ENCODE results near the gene TSPAN11. TPM values are rescaled to one million over a fixed set of nuclear protein-coding genes. Genes with fewer than 3 reads are reported as not detected.

Gene TSPAN11
- total and polyA plus RNA-seq, 2 of the 8 experiments (the other 6 are each of a cell fraction or from before 2014, with no cell fraction given): 3.9 to 8.2 TPM

GRCh38 chr12:30885321-30885720, 41.2 kb upstream of the TSPAN11 start:
- Histone ChIP-seq H2BK15ac (ENCODE audit: low read length) (no peak overlapping the region), H3K9me3 (ENCODE audit: insufficient read depth in 2 of 2, low read depth in 1 of 2, low read length in 1 of 2) (peaks cover 0 to 2% of the 10 kb centered on the region in 2 experiments; a peak in 1 of 4 replicates), H3K18ac (ENCODE audit: extremely low read depth, low read length) (no peak overlapping the region), H4K91ac (replicated peaks; ENCODE audit: insufficient read length, low read length) (no peak overlapping the region), H3K14ac (ENCODE audit: insufficient read length) (no peak overlapping the region), H3K9ac (replicated peaks in 1 of 4; ENCODE audit: extremely low read depth in 1 of 4, low read depth in 3 of 4, low read length in 3 of 4) (no peak overlapping the region), H4K8ac (ENCODE audit: extremely low read depth, insufficient read depth, low read length) (peak overlapping the region; percentile 57; the same call in 1 of the 2 replicates), H4K5ac (ENCODE audit: insufficient read length, low read depth, low read length) (no peak overlapping the region), H3K4me1 (replicated peaks in 1 of 4; ENCODE audit: control insufficient read depth in 3 of 4, insufficient read depth in 4 of 4, low read length in 3 of 4) (no peaks in the 10 kb centered on the region), H3K4me2 (ENCODE audit: insufficient read depth in 1 of 2, low read depth in 2 of 2, low read length in 2 of 2) (no peak overlapping the region), H2AFZ (ENCODE audit: low read length) (0 out of 2 replicates have a peak overlapping the region, but pooled peaks have one; percentile 51), H3K4me3 (ENCODE audit: extremely low read depth in 1 of 4, insufficient read depth in 2 of 4, low read depth in 3 of 4, low read length in 4 of 4) (no peak overlapping the region), H2AK5ac (ENCODE audit: low read depth, low read length) (no peak overlapping the region), H4K20me1 (replicated peaks in 1 of 2; ENCODE audit: control insufficient read depth in 1 of 2, insufficient read depth in 2 of 2, low read length in 2 of 2) (no peaks in the 10 kb centered on the region), H3K56ac (replicated peaks; ENCODE audit: insufficient read length, low read depth, low read length) (no peak overlapping the region), H3K79me1 (ENCODE audit: low read depth, low read length) (no peaks in the 10 kb centered on the region), H3K79me2 (ENCODE audit: control insufficient read depth in 1 of 2, insufficient read depth in 2 of 2, low read length in 2 of 2) (no peaks in the 10 kb centered on the region), H3K23me2 (ENCODE audit: low read depth, low read length) (no peaks in the 10 kb centered on the region), H2BK20ac (ENCODE audit: low read length) (no peak overlapping the region), H3K23ac (ENCODE audit: insufficient read length) (no peak overlapping the region), H2BK12ac (ENCODE audit: low read depth, low read length) (no peak overlapping the region), H2BK120ac (replicated peaks; ENCODE audit: low read depth, low read length) (no peak overlapping the region), H3K27ac (ENCODE audit: low read depth, low read length) (no peak overlapping the region), H3K4ac (replicated peaks; ENCODE audit: insufficient read length, low read depth, low read length) (no peak overlapping the region), H2BK5ac (ENCODE audit: low read depth, low read length) (no peak overlapping the region), H3K36me3 (ENCODE audit: control insufficient read depth in 2 of 4, insufficient read depth in 4 of 4, low read length in 3 of 4) (no peaks in the 10 kb centered on the region), H3K27me3 (replicated peaks in 1 of 4; ENCODE audit: control insufficient read depth in 3 of 4, extremely low read depth in 1 of 4, insufficient read depth in 3 of 4, low read length in 3 of 4) (peaks cover 0 to 1% (median 0%) of the 10 kb centered on the region in 4 experiments; a peak in 1 of 7 replicates)
- no peak for DNase-seq (ENCODE audit: low read depth in 1 of 2, low spot score in 2 of 2)
- no peak for TF ChIP-seq ZNF274 (IDR thresholded peaks at IDR 0.05; ENCODE audit: borderline replicate concordance, extremely low read depth, low read length)
- TF ChIP-seq PHF8 (conservative IDR thresholded peaks at IDR 0.05; ENCODE audit: low read depth, low read length): no peak
- TF ChIP-seq TAF1 (IDR thresholded peaks at IDR 0.05; ENCODE audit: low read depth, low read length): no peak
- no peak for TF ChIP-seq BCL11A (IDR thresholded peaks at IDR 0.05; ENCODE audit: low read depth in 2 of 2, low read length in 2 of 2)
- TF ChIP-seq KDM5A (IDR thresholded peaks at IDR 0.05; ENCODE audit: low read length): no peak
- no peak for TF ChIP-seq SIX5 (IDR thresholded peaks at IDR 0.05; ENCODE audit: low read depth, low read length)
- no peak for TF ChIP-seq POLR2A (IDR thresholded peaks at IDR 0.05; ENCODE audit: control extremely low read depth in 1 of 2, low read depth in 2 of 2, low read length in 2 of 2)
- TF ChIP-seq NANOG (IDR thresholded peaks at IDR 0.05; ENCODE audit: insufficient read depth, low read depth, low read length, poor library complexity, severe bottlenecking): no peak
- WGBS, 2 experiments (ENCODE audit: extremely low coverage in 1 of 2, insufficient coverage in 1 of 2, insufficient read length in 1 of 2, insufficient replicate concordance in 2 of 2, low coverage in 1 of 2, low lambda C conversion rate in 2 of 2, missing lambda C conversion rate in 1 of 2): 92% methylated on average over 2 of the region's 2 CpGs; no CpG with 5 or more reads in 1 of the 2 experiments
- FAIRE-seq: no peak
- ChIA-PET POLR2A (ENCODE audit: partially characterized antibody) (interaction anchor here (0.8 to 1.2 kb wide), 4 partner anchors 9 to 32 kb away, joined by 3 to 4 read pairs (median 3); no protein-coding TSS in a partner anchor), CTCF (ENCODE audit: partially characterized antibody) (interaction anchor here (1.0 to 2.6 kb wide), 5 partner anchors 10 to 104 kb away, joined by 3 to 14 read pairs (median 5); no protein-coding TSS in a partner anchor)

Measured in H1 (cell line).